Measurements from ENCODE around the gene IPCEF1.

The IPCEF1 gene

DNA sequence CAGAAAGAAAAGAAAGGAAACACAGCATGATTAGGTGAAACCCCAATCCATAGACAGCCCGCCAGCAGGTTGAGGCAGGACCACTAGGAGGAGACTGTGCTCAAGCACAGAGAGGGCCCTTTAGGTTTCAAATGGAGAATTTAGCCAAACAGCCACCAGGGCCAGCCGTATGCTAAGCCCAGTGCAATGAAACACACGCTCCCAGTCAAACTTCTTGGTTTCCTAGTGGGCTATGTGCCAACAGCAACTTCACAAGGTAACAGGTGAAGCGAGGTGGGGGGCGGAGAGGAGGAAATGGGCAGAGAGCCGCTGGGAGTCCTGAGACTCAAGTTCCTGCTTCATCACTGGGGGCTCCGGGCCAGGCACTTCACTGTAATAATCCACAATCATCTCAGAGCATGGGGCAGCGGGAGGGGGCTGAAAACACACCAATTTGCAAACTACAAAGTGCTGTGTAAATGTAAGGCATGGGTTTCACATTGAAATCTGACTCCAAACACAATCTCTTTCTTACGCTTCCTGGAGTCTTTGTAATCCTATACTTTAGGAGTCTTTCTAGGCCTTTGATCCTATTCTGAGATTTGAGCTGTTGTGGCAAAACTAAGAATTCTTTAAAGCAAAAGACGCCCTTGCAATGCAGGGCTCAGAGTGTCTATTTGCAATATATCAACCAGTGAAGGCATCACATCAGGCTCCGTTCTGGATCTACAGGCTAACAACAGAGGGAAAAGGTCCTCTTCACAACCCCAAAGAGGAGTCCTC, 200.3 kb downstream of the IPCEF1 start:
- DNase-seq = peak; percentile 81

DNA sequence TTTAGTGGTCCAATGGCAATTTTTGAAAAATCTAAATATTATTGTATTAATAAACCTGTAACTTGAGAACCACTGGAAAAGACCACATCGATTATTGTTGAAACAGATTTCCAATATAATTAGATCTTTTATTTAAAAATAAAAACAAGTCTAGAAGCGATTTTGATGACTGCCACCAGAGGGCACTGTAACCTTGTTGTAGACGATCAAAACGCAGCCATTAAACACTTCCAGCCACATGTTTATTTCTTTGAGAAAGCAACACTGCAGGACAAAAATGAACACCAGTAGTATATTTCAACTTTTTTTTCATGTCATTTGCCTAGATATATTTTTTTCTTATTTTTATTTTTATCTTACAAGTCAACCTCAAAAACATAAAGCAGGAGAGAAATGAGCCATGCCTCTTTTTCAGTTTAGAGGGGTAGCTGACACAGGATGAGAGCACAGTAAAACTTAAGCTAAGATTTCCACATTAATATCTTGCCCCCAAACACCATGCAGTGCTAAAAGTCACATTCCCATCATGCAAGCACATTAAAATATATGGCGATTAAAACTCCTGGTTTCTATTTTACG, 202.1 kb downstream of the IPCEF1 start:
- DNase-seq = peak; percentile 88

DNA sequence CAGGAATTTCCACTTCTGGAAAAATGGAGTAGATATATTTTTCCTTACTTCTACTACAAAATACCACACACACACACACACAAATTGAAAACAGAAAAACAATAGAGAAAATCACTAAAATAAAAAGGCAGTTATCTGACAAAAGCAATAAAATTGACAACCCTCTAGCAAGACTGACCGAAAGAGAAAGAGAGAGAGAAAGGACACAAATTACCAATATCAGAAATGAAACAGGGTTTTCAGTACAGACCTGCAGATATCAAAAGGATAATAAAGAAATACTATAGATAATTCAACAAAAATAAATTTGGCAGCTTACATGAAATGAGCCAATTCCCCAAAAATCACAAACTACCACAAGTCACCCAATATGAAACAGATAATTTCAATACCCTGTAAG, 212.8 kb downstream of the IPCEF1 start:
- no peak for DNase-seq

DNA sequence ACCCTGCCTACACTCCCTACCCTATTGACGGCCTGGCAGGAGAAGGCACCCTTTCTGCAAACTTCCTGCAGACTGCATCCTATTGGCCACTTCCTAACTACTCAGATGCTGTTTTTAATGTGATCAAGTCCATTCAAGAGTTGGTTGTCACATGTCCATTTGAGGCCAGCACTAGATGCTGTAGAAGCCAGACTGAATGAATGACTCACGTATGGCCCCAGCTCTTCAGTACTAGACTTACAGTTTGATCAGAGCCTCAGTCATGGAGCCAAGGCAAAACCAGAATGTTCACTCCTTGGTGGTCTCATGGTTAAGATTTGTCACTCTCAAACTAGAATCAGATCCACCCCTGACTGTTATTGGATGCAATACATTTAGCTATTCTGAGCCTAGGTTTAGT, 215.9 kb downstream of the IPCEF1 start:
- DNase-seq = no peak

DNA sequence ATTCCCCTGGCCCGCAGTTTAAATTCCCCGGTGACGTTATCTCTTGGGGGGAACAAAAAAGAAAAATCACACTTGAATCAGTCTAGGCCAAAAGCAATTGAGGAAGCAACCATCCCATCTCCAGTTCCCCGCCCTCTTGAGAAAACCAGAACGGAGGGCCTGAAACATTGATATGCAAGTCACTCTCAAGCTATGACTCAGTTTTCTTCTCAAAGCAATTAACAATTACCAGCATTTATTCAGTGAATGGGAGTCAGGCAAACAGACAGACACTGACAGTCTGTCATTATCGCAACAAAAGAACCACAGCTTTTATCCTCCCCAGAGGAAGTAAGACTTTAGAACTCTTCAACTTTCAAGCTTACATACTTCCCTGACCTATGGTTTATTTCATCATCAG, 216.7 kb downstream of the IPCEF1 start:
- DNase-seq = peak; percentile 82

DNA sequence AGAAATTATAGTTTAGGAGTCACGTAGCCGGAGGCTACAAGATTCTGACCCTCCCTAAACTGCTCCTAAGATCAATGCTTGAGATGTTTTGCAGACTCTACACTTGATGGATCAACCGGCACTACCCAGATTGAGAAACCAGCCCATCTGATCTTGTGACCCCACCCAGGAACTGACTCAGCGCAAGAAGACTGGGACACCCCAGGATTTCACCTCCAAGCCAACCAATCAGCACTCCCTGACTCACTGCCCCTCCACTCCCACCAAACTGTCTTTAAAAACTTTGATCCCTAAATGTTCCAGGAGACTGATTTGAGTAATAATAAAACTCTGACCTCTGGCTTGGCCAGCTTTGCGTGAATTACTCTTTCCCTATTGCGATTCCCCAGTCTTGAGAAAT, 217.8 kb downstream of the IPCEF1 start:
- peak; percentile 11 for DNase-seq

DNA sequence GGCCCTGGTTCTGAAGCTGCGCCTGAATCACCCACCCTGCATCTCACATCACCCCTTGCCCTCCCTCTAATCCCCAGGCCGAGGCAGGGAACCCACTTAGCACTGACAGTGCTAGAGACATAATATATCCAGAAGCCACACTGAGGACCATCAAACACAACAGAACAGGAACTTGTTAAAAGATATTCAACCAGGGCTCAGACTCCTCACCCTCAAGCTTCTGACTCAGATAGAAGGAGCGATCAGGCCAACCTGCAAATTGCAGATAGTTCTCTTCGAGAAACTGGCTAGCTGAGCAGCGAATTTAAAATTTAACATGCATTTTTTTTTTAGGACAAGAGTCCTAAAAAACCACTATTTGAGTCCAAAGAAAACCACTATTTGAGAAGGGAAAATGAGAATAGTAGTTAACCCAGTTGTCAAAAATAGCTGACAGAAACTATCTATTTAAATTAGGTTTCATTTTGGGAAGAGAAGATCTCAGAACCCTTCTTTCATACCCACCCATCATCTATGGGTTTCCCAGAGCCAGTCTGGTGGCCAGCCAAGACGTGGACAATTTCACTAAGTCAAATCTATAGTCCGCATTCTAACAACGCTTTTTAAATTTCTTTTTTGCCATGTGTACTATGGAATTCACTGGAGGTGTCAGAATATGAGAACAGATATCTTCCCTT, 222.0 kb downstream of the IPCEF1 start:
- peak; percentile 22 for DNase-seq

DNA sequence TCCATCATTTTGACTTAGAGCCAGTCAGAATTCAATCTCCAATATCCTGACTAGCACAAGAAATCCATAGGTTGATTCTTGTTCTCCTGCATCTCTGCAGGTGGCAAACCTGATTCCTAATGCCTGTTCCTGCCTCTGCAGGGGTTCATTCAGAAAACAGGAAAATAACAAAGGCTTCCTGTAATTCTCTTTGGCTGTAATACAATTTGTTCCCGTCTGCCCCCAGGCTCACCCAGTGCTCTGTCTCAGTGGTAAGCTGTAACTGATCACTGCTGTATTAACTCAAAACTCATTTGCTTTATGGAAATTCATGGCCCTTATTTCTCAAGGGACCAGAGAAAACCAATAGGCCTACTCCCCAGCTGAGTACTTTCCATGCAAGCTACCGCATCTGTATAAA, 228.9 kb downstream of the IPCEF1 start:
- no peak for DNase-seq

DNA sequence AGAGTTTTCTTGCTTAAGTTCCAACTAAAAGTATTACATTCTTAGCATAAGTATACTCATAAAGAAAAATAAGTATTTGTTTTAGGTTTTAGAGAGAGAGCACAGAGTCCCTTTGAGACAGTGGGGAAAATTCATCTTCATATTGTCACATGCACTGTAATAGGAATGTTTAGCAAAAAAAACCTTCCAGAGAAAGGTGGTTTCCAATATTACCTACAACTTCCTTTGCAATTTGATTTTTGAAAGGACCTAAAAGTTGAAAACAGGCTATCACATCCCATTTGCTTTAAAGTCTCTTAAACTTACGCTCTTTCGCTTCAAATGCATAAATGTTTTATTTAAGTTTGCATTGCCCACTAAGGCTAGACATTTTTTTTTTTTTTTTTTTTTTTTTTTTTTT, 231.2 kb downstream of the IPCEF1 start:
- DNase-seq = peak; percentile 26

DNA sequence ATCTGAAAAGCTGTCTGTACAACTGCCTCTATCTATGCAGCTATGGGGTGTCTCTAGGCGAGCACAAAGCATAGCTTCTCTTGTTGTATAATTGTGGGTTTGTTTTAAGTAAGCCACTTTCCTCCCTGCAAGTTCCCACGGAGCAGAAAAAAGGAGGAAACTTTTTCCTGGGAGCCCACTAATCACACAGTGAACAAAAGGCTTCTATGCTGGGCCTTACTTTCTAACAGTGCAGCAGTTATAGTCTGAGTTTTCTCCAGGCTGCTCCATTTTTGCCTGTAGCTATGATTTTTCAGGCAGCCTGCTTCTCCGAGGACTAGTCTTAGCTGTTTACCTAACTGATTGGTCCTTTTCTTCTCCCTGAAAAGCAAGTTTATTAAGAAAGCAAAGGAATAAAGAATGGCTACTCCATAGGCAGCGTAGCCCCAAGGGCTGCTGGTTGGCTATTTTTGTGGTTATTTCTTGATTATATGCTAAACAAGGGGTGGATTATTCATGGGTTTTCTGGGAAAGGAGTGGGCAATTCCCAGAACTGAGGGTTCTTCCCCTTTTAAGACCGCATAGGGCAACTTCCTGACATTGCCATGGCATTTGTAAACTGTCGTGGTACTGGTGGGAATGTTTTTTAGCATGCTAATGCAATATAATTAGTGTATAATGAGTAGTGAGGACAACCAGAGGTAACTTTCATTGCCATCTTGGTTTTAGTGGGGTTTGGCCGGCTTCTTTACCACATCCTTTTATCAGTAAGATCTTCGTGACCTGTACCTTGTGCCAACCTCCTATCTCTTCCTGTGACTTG, 233.2 kb downstream of the IPCEF1 start:
- peak; percentile 52 for DNase-seq

DNA sequence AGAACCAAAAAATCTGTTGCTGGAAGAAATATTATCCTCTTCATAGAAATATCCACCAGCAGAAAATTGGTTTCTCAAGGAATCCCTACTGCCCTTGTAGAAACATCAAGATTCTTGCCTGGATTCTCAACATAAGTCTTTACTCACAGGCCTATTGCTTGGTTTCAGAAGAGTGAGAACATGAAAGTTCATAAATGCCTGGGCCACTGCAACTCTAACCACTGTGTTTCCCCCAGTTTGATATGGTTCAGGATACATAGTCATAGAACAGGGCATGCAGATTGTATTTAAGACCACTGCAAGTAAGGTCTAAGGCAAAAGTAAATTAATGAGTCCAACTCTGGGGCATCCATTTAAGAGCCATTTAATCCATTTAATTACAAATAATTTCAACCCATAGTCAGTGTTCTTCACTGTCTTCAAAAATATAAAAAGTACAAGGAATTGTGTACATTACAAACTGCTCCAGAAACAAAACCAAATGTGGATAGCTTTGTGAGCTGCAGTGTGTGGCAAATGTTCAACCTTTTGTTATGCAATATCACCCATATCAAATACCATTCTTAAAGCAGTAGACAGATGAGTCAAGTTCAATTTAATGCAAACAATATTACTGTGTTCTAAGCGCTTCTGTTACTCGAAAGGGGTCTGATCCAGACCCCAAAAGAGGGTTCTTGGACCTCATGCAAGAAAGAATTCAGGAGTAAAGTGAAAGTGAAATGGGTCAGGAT, 234.2 kb downstream of the IPCEF1 start:
- DNase-seq = no peak

DNA sequence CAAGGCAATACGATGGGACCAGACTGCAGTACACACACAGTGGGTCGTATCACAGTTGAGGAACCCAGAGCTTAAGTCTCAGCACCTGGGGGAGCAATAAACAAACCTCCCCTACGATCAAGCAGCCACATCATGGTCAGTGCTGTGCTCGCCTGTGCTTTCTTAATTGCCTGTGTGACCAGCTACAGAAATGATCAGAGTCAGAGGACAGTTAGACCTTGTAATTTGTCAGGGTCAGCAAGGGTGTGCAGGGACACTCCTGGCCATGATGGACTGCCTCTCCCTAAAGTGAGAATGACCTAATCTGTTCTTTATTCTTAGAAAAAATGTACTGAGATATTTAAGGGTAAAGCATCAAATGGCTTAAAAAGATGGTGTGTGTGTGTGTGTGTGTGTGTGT, 239.1 kb downstream of the IPCEF1 start:
- no peak for DNase-seq

DNA sequence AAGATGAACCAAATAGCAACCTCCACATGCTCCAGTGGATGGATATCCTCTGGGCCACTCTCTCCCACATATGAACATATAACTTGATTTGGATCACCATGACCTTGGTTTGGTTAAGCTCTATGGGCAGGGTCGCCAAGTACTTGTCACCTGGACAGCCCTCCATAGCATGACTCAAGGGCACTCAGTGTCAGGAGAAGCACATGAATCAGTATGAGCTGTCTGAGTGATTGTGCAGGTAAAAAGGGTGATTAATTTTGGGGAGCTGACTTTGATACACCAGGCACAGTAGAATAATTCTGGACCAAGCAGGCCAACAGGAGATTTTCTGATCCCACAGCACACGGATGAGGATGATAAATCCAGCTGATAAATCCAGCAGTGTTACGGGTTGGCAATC, 243.2 kb downstream of the IPCEF1 start:
- no peak for DNase-seq

DNA sequence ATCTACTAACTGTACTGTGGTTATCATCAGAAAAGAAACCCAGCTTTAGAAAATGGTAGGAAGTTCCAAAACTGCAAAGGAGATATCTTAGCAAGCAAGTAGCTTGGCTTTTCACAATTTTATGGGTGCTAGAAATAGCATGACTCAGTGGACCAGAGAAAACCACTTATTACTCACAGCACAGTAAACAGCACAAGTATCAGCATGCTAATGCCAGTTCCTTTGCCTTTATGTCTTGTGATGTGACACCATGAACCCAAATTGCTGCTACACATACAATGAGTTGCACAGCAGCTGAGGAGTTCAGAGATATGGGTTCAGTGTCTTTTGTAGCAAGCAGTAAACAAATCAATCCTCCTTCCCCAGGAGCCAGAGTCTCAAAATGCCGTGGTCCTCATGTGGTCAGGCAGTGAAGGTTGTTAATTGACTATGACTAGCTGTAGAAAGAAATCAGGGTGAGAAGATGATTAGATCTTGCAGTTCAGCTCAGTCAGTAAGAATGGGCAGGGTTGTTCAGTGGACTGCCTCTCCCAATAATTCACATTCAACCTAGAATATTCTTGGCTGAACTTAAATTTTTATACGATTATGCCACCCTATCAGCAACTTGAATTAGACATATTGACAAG, 244.3 kb downstream of the IPCEF1 start:
- no peak for DNase-seq

DNA sequence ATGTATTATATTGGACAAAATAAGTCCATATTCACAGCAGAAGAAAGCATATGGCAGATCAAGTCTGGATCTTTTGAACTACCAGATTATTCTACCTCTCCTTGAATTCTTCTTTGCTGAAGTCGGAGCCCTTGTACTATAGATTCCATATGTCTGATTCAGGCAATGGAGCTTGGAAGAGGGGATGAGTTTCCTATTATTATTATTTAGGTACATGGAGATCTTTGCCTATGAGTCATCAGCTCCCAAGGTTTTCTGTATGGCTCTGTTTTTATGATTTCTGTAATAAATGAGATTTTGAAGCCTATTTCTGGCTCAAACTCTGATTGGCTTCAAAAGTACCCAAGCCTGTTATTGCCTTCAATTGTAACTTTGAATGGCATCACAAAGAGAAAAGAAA, 245.6 kb downstream of the IPCEF1 start:
- DNase-seq = no peak

DNA sequence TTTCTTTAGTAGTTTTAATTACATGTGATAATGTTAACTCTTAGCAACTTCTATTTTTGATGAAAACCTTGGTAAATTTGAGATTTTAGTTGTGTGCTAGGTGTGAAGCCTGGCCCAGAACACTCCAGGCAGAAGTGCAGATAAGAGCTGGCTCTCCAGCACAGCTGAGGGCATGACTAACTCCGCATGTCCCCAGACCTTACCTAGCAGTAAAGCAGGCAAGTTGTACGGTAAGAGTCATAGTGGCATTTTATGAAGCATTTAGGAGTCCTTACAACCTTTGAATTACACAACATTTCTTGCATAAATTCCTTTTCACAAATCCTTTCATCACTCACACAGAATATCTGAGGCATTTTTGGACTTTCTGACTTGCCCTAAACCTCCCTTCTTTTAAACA, 250.4 kb downstream of the IPCEF1 start:
- DNase-seq = no peak

Data from hematopoietic multipotent progenitor cell treated with erythropoietin and hydrocortisone succinate and interleukin-3 and kit ligand, for 4 days (in vitro differentiated cells).